HFF-Myc (cell line): ENCODE data around the gene TMPRSS12.
"Not testable (repeated sequence)": the region's sequence is repeated elsewhere in the genome, so short reads cannot be mapped to it uniquely, and the experiment has no call there.

ENCODE experiments used
- DNase-seq: peaks from one replicate; pipeline ENCODE4 v3.0.0-alpha.2; 2011; ENCODE audit warnings: low read depth; ENCODE audit errors: extremely low read depth
- H3K4me3 ChIP-seq: replicated peaks from 2 replicates; pipeline ENCODE4 v1.5.1; 2011; ENCODE audit warnings: low read depth, mild to moderate bottlenecking, control low read depth, low read length
- TF ChIP-seq, protein P1 (sequence below): IDR thresholded peaks from 2 replicates; pipeline ENCODE4 v1.5.1; 2012; ENCODE audit warnings: mild to moderate bottlenecking, low read depth, low read length, control low read depth; ENCODE audit errors: missing control alignments

The TMPRSS12 gene

DNA sequence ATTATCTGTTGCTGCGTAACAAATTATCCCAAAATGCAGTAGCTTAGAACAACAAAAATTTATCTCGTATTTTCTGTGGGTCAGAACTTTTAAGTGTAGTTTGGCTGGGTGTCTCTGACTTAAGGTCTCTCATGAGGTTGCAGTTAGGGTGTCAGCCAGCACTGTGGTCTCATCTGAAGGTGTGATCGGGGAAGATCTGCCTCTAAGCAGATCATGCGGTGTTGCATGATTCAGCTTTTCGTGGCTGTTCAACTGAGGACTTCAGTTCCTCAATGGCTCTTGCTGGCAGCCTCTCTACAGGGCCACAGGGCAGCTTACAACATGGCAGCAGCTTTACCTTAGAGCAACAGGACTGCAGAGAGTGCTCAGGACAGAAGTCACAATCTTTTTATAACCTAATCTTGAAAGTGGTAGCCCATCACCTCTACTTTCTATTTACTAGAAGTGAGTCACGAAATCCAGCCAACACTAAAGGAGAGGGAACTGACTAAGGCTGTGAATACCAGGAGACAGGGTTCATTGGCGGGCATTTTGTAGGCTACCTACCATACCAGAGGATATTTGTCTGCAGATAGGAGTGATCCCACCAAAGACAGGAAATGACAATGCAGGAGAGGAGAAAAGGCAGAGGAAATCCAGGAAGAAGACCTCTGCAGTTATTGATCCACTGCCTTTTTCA, 1.8 kb upstream of the TMPRSS12 start:
- no peak overlapping the region for H3K4me3 ChIP-seq
- no peak for DNase-seq
- TF ChIP-seq, protein P1, sequence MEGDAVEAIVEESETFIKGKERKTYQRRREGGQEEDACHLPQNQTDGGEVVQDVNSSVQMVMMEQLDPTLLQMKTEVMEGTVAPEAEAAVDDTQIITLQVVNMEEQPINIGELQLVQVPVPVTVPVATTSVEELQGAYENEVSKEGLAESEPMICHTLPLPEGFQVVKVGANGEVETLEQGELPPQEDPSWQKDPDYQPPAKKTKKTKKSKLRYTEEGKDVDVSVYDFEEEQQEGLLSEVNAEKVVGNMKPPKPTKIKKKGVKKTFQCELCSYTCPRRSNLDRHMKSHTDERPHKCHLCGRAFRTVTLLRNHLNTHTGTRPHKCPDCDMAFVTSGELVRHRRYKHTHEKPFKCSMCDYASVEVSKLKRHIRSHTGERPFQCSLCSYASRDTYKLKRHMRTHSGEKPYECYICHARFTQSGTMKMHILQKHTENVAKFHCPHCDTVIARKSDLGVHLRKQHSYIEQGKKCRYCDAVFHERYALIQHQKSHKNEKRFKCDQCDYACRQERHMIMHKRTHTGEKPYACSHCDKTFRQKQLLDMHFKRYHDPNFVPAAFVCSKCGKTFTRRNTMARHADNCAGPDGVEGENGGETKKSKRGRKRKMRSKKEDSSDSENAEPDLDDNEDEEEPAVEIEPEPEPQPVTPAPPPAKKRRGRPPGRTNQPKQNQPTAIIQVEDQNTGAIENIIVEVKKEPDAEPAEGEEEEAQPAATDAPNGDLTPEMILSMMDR: no peak

DNA sequence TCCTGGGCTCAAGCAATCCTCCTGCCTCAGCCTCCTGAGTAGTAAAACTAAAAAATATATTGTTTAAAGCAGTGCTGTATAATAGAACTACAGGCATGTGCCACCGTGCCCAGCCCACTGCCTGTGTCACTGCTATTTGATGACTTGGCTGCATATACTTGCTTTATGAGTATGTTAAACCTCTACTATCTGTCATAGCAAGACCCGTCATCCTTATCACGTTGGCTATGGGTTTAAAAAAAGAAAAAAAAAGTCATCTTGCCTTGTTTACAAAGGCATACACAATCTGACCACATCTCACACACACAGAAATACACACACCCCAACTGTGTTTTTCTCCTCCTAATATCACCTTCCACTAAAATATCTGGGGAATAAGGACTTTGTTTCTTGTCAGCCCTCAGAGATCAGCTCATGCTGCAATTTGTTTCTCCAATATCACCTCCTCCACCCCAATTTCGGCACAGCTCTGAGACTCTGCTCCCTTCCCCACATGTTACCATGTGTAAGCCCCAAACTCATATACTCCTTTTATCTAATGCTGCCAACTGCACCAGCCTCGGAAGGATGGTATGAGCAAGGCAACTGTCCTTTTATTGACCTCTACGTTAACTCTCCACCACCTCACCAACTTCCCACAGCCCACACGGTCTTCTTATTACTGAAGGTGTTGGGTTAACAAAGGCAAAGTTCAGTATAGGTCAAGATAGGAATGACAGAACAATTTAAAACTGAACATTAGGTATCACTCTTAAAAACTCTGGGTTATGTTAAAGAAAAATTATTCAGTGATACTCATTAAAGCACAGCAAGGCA, 802 bp upstream of the TMPRSS12 start:
- H3K4me3 ChIP-seq: no peak overlapping the region
- DNase-seq: no peak
- TF ChIP-seq, protein P1: no peak

DNA sequence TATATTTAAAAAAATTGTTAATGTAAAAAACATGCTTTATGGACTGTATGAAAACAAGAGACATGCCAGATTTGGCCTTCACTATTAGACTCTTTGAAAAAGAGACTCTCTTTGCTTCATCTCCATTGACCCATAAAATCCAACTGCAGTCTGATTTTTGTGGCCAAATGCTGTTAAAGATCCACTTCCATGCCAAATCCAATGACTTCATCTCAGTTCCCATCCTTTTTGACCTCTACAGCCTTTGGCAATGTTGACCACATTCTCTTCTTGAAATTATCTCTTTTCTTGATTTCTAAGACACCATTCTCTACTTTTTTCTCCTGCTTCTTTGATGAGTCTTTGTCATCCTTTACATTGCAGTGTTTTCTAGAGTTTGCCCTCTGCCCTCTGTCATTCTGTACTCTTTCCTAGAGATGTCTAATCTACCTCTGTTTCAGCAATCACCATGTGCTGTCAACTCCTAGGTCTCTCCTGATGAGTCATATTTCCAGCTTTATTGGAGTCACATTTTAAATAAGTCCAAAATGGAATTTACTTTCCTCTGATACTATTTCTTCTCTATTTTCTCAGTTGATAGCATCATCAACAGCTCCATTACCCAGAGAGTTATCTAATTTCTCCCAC, 2.4 kb downstream of the TMPRSS12 start:
- H3K4me3 ChIP-seq: no peak overlapping the region
- DNase-seq: no peak
- TF ChIP-seq, protein P1: no peak

DNA sequence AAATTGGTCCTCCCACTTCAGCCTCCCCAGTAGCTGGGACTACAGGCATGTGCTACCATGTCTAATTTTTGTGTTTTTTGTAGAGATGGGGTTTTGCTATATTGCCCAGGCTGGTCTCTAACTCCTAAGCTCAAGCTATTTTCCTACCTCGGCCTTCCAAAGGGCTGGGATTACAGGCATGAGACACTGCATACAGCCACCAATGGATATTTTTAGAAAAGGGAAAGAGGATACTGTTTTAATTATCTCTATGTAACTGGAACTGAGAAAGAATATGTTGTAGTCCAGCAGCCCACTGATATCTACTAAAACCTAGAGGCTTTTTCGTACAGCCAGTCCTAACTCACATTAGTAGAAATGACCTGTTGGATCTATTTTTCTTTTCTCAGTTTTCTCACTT, 6.2 kb downstream of the TMPRSS12 start:
- H3K4me3 ChIP-seq: no peak overlapping the region
- TF ChIP-seq, protein P1: no peak
- no peak for DNase-seq

DNA sequence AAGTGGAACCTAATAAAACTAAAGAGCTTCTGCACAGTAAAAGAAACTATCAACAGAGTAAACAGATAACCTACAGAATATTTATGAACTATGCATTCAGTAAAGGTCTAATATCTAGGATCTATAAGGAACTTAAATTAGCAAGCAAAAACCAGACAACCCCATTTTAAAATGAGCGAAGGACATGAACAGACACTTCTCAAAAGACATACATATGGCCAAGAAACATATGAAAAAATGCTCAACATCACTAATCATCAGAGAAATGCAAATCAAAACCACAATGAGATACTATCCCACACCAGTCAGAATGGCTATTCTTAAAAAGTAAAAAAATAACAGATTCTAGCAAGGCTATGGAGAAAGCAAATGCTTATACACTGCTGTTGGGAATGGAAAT, 12.5 kb downstream of the TMPRSS12 start:
- DNase-seq, H3K4me3 ChIP-seq: not testable (repeated sequence)

DNA sequence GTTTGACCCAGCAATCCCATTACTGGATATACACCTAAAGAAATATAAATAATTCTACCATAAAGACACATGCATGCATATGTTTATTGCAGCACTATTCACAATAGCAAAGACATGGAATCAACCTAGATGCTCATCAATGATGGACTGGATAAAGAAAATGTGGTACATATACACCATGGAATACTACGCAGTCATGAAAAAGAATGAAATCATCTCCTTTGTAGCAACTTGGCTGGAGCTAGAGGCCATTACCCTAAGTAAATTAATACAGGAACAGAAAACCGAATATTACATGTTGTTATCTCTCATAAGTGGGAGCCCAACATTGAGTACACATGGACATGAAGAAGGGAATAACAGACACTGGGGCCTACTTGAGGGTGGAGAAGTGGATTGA, 13.0 kb downstream of the TMPRSS12 start:
- H3K4me3 ChIP-seq, DNase-seq: not testable (repeated sequence)

DNA sequence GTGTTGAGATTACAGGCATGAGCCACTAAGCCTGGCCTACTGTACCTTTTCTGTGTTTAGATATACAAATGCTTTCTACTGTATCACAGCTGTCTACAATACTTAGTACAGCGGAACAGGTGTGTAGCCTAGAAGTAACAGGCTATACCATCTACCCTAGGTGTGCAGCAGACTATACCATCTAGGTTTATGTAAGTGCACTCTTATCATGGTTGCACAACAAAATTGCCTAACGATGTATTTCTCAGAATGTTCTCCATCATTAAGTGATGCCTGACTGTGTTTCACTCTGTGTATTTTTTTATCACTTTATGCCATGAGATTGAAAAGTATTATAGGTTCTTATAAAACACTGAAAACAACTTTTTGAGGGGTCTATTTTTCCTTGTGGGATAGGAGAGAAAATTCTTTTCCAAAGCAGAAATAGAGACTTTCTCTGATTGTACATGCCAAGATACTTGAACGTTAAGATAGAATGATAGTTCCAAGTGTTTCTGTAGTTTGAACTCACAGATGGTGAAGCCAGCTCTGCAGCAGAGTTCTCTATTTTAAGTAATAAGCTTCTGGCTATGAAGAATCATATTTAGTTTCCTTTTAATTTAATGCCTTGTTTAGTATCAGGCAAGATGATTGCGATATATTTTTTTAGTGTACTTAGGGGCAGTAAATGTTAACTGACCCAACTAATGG, 17.0 kb downstream of the TMPRSS12 start:
- TF ChIP-seq, protein P1: no peak
- no peak for DNase-seq
- no peak overlapping the region for H3K4me3 ChIP-seq
